HCT116 (cell line): ENCODE measurements around the gene EIF5AL1.
"Not testable (repeated sequence)": the region's sequence is repeated elsewhere in the genome, so short reads cannot be mapped to it uniquely, and the experiment has no call there.

Experiments
- CEBPB ChIP-seq: IDR thresholded peaks from 2 replicates; pipeline ENCODE4 v1.6.1; 2012; ENCODE audit warnings: low read depth
- CTCF ChIP-seq, 3 experiments: fragments of 200-600 bp in 1 of 3; sonication (generic) in 1 of 3; IDR thresholded peaks in 2 of 3; conservative IDR thresholded peaks in 1 of 3; 2 replicates each; pipeline ENCODE4 v1.5.1; 2012 to 2017; ENCODE audit warnings: low read depth in 2 of 3, low read length in 2 of 3, antibody characterized with exemption in 1 of 3, borderline replicate concordance in 1 of 3, control low read depth in 1 of 3, mild to moderate bottlenecking in 1 of 3, mixed read lengths in 1 of 3, mixed run types in 1 of 3, moderate library complexity in 1 of 3; ENCODE audit not compliant: insufficient read depth in 1 of 3
- EZH2 ChIP-seq: fragments of 200-600 bp; sonication (generic); IDR thresholded peaks from 2 replicates; pipeline ENCODE4 v1.6.1; 2017; ENCODE audit warnings: antibody characterized with exemption, mixed run types
- MAX ChIP-seq: IDR thresholded peaks from 2 replicates; pipeline ENCODE4 v1.6.1; 2012
- POLR2A ChIP-seq: IDR thresholded peaks from 2 replicates; pipeline ENCODE4 v1.7.0; 2011; ENCODE audit warnings: borderline replicate concordance; ENCODE audit not compliant: insufficient read depth, insufficient read length; ENCODE audit errors: extremely low read depth
- POLR2AphosphoS5 ChIP-seq: IDR thresholded peaks from 2 replicates; pipeline ENCODE4 v1.6.1; 2011; ENCODE audit warnings: mild to moderate bottlenecking, low read depth, low read length, moderate library complexity
- REST ChIP-seq: IDR thresholded peaks from 2 replicates; pipeline ENCODE4 v1.6.1; 2012; ENCODE audit warnings: low read depth

GRCh38 chr10:79533903-79534175 lies 21.5 kb downstream of the EIF5AL1 start:
- TF ChIP-seq MAX; POLR2A; CEBPB; CTCF (IDR thresholded peaks at IDR 0.05 in 2 of 3, conservative IDR thresholded peaks at IDR 0.05 in 1 of 3; ENCODE audit: borderline replicate concordance in 1 of 3, insufficient read depth in 1 of 3, low read depth in 2 of 3, low read length in 2 of 3); POLR2AphosphoS5; EZH2; REST: not testable (repeated sequence)
